Epithelial cell of prostate (primary cell): ENCODE data around the gene MAP7.
"Not testable (repeated sequence)": the region's sequence is repeated elsewhere in the genome, so short reads cannot be mapped to it uniquely, and the experiment has no call there.

Experiments
- DNase-seq: peaks from one replicate; pipeline ENCODE4 v3.0.0-alpha.2; 2011; ENCODE audit warnings: low read depth, low spot score
- H3K27ac ChIP-seq: fragments of 450-650 bp; 2 replicates; pipeline ENCODE4 v1.5.1; 2017; ENCODE audit warnings: mild to moderate bottlenecking

The MAP7 gene

GRCh38 chr6:136475686-136476085, 74.5 kb downstream of the MAP7 start:
- DNase-seq: no peak
- H3K27ac ChIP-seq: no peak overlapping the region

- H3K27ac ChIP-seq: no peak overlapping the region
- no peak for DNase-seq
Observed at GRCh38 chr6:136474241-136474640, 76.0 kb downstream of the MAP7 start.

DNA sequence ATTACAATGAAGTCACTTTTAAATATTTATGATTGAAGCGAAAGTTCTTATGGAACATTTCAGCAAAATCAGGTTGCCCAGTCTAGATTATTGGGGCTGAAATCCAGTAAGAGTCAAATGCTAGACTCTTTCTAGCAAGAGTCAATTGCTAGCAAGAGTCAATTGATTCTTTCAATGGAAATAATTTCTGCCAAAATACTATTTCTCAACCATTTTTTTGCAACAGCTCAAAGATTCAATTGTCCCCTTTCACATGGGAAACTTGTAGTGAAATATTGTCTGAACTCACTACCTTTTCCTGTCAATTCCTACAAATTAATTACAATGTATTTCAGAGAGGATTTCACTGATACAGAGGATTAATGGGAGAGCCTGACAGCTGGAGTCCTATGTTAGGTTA, 78.3 kb downstream of the MAP7 start:
- DNase-seq: no peak
- H3K27ac ChIP-seq: no peak overlapping the region

DNA sequence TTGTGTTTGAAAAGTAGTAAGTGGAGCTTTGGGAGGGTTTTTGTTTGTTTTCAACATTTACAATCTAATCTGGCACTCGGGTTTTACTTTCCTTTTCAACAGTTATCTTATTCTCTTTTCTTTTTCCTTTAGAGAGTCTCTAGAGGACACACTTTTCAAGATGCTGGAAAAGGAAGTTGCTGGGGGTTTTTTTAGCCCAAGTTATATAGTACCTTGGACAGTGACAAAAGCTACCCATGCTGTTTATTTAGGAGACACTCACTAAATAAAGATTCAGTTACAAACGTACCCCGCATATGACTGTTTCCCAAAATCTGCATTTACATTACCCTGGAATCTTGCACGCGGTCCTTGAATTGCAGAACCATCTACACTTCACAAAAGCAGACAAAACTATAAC, 78.8 kb downstream of the MAP7 start:
- no peak for DNase-seq
- no peak overlapping the region for H3K27ac ChIP-seq

GRCh38 chr6:136470044-136470443, 80.2 kb downstream of the MAP7 start:
- no peak overlapping the region for H3K27ac ChIP-seq

DNA sequence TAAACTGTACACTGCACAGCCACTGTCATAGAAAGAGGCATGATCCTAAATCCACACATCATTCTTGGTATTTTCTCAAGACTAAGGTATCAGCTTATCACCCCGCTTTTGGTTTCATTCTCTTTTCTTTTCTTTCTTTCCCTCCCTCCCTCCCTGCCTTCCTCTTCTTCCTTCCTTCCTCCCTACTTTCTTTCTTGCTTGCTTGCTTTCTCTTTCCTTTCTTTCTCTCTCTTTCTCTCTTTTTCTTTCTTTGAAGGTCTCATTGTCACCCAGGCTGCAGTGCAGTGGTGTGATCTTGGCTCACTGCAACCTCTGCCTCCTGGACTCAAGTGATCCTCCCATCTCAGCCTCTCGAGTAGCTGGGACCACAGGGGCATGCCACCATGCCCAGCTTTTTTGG, 81.1 kb downstream of the MAP7 start:
- DNase-seq: no peak
- H3K27ac ChIP-seq: no peak overlapping the region

More at GRCh38 chr6:136470044-136470443, 80.2 kb downstream of the MAP7 start:
- no peak for DNase-seq

GRCh38 chr6:136468711-136469110, 81.5 kb downstream of the MAP7 start:
- no peak overlapping the region for H3K27ac ChIP-seq
- DNase-seq: no peak

- no peak for DNase-seq
- no peak overlapping the region for H3K27ac ChIP-seq
Observed at GRCh38 chr6:136467186-136467585, 83.0 kb downstream of the MAP7 start.

DNA sequence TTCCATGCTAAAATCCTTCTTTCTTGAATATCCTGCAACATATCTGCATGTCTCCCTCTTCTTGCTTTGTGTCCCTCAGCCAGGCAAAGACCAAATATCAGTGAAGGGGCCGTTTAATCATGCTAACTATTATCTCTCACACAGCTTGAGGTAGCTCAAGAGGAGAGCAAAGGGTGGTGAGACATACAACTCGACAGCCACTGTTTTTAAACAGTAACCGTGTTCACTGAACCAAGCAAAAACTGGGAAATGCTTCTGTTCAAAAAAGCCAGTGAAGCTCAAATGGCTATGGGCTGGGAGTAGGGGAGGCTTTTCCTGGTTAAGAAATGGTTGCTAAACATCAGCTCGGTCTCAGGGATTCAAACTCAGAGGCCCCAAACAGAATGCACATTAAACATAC, 83.4 kb downstream of the MAP7 start:
- no peak overlapping the region for H3K27ac ChIP-seq
- DNase-seq: no peak

DNA sequence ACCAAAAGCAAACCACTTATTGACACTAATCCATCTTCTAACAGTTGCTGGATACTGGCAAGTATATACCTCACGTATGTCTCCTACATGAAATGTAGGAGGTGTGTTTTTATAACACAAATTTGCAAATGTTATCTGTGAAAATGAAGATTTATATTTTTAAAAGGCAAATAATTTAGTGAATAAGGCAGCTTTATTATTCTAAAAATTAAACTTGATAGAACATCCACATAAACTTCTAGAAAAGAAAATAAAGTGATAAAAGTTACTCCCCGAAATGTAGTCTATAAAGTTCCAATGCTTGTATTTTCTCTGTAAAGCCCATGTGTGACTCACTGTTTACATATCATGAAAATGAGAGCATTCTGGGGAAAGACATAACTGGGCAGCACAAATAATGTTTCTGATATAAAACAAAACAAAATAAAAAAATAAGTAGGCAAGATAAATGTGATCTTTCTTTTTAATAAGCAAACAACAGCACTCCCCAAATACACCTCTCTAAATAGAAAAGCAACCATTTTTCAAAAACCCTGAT, 84.4 kb downstream of the MAP7 start:
- DNase-seq: no peak
- no peak overlapping the region for H3K27ac ChIP-seq

- DNase-seq: no peak
- no peak overlapping the region for H3K27ac ChIP-seq
Observed at GRCh38 chr6:136464874-136465273, 85.3 kb downstream of the MAP7 start.

DNA sequence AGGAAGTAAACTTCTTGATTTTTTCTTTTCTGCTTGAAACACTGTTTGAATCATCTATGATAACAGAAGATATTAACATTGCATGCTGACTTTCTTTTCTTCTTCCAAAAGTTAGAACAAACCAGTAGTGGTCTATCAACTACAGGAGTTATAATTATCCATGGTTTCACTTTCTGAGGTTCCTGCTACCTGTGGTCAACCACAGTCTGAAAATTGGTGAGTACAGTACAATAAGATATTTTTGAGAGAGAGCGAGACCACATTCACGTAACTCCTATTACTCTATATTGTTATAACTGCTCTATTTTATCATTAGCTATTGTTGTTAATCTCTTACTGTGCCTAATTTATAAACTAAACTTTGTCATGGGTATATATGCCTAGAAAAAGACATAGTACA, 86.1 kb downstream of the MAP7 start:
- no peak for DNase-seq
- H3K27ac ChIP-seq: no peak overlapping the region

DNA sequence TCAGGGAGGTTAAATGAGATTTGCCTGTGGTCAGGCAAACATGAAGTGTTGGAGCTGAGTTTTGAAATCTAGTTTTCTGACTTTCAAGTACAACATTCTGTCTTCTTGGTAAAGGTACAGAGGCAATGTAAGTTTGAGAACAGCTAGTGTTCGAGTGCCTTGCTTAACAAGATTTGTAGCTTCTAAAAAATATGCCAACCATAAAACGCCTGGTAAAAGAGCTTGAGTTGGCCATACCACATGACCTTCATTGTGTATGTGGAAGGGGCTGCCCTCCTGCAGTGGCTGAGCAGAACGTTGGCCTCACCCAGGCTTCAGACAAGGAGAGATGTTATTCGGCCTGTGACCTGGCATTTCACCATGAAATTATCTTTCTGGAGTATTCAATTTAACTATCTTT, 86.5 kb downstream of the MAP7 start:
- no peak for DNase-seq
- H3K27ac ChIP-seq: no peak overlapping the region

- no peak for DNase-seq
- no peak overlapping the region for H3K27ac ChIP-seq
Observed at GRCh38 chr6:136446579-136447187, 103.5 kb downstream of the MAP7 start.

- H3K27ac ChIP-seq: no peak overlapping the region
- DNase-seq: no peak
Observed at GRCh38 chr6:136446145-136446544, 104.1 kb downstream of the MAP7 start.

DNA sequence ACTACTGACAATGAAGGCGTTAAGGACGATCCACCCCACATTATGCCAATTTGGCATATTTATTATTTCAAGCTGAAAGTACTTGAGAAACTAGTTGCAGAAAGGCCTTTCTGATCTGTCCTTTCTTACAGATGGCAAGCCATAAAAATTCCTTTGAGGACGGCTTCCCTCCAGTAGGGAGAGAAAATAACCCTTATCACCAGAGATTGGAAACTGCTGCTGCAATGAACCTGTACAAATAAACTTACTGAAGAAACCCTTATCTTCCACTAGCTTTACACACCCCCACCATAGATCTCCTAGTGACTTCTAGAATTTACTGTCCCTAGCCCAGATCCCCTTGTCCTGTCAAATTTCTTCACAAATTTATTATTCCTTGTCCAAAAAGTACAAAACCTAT, 105.2 kb downstream of the MAP7 start:
- H3K27ac ChIP-seq: no peak overlapping the region
- no peak for DNase-seq

GRCh38 chr6:136440203-136440602, 110.0 kb downstream of the MAP7 start:
- H3K27ac ChIP-seq: peak overlapping the region; percentile 97
- DNase-seq: peak; percentile 22

DNA sequence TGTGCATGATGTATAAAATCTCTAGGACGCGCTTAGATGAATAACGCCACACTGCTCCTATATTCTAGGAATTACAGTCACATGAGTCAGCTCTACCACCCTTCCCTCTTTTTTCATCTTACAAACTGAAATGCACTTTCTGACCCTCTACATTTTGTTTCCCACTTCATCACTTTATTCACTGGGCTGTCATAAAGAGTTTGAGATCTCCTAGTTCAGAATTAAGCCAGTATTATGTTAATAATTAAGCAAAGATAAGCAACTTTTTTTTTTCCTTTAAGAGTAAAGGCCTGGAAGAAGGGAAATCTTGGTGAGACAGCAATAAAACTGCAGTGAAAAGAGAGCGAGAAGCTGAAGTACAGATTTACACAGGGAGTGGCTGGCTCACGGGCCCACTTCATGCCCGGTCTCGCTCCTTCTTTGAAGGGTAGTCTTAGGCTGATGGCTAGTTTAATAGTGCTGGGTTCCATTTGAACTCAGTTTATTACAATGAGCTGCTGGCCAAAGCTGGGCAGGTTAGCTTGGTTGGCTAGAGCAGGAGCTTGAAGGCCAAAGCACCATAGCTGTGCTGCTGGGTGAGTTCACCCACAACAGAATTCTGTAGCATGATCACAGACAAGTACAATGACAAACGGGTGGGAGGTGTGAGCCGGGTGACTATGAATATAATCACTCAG, 110.6 kb downstream of the MAP7 start:
- peak overlapping the region; percentile 97 for H3K27ac ChIP-seq
- DNase-seq: no peak

- DNase-seq: no peak
Observed at GRCh38 chr6:136438441-136438840, 111.8 kb downstream of the MAP7 start.

DNA sequence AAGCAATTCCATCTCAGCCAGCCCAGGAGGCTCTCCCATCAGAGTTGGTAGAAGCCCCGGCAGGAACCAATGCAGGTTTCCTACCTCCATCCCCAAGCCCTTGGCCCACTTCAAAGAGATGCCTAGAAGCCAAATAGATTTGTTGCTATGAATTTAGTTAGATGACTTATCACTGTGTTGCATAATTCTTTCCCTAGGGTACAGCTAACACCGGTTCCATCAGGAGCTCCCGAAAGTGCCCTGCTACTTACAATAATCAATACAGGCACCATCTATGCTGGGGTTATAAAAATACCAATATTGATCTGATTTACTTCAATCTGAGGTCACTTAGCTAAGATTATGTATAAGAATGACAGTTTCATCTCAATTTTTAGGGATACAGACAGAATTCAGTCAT, 113.0 kb downstream of the MAP7 start:
- H3K27ac ChIP-seq: no peak overlapping the region
- DNase-seq: no peak

More at GRCh38 chr6:136438441-136438840, 111.8 kb downstream of the MAP7 start:
- H3K27ac ChIP-seq: peak overlapping the region; percentile 97

DNA sequence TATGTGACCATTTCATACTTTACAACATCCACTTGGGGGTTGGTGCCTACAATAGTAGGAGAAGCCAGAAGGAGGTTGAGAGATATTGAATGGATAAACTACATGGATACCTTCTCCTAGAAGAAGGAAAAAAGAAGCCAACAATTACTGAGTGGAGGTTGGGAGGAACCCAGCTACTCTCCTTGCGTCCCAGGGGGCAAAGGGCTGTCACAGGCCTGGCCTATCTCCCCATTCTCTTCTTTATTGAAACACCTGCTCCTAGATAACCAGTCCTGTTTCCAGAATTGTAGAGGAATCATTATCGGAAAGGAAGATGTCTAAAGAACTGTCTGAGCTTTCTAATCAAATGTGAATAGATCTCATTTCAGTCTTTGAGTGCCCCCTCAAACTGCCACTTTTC, 115.1 kb downstream of the MAP7 start:
- peak overlapping the region; percentile 33 for H3K27ac ChIP-seq
- DNase-seq: no peak

GRCh38 chr6:136431306-136431705, 118.9 kb downstream of the MAP7 start:
- not testable (repeated sequence) for DNase-seq, H3K27ac ChIP-seq
